ENCODE data around the gene PRR33. TPM values are rescaled to one million over a fixed set of nuclear protein-coding genes. Genes with fewer than 3 reads are reported as not detected.

PRR33 gene
- total RNA-seq, 1 experiment from 2014 or later = not detected

DNA sequence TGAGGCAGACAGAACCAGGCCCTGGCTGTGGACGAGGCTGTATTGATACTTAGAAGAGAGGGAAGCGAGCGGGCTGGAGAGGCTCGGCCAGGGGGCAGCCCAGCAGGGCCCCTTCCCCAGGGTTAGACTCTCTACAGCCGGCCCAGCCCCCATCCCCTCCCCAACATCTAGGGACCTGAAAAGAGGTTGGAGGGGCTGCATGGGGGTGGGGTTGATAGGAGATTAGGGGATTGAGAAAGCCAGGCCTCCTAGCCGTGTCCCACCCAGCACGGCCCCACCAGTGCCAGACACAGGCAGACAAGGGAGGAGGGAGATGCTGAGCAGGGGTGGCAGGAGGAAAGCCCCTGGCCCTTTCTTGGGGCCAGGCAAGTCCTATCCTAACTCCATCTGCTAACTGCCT lies 33.1 kb downstream of the PRR33 start:
- POLR2A ChIA-PET = no interaction called here
- H3K27ac ChIP-seq (ENCODE audit: low read length) = no peak overlapping the region
- in situ Hi-C loops (cut with HindIII; ENCODE audit: low pct_unique_long_range_greater_than_20kb, low sequenced_read_pairs) (no loop called here), intact Hi-C loops (cut with micrococcal nuclease; ENCODE audit: unreplicated experiment) (no loop called here)
- H3K36me3 ChIP-seq (ENCODE audit: control insufficient read depth, insufficient read depth, low read length) = no peaks in the 10 kb centered on the region
- DNase-seq (ENCODE audit: low read depth, low spot score) (no peak), ATAC-seq (no peak)
- CTCF ChIA-PET = no interaction called here
- TF ChIP-seq, protein P1, sequence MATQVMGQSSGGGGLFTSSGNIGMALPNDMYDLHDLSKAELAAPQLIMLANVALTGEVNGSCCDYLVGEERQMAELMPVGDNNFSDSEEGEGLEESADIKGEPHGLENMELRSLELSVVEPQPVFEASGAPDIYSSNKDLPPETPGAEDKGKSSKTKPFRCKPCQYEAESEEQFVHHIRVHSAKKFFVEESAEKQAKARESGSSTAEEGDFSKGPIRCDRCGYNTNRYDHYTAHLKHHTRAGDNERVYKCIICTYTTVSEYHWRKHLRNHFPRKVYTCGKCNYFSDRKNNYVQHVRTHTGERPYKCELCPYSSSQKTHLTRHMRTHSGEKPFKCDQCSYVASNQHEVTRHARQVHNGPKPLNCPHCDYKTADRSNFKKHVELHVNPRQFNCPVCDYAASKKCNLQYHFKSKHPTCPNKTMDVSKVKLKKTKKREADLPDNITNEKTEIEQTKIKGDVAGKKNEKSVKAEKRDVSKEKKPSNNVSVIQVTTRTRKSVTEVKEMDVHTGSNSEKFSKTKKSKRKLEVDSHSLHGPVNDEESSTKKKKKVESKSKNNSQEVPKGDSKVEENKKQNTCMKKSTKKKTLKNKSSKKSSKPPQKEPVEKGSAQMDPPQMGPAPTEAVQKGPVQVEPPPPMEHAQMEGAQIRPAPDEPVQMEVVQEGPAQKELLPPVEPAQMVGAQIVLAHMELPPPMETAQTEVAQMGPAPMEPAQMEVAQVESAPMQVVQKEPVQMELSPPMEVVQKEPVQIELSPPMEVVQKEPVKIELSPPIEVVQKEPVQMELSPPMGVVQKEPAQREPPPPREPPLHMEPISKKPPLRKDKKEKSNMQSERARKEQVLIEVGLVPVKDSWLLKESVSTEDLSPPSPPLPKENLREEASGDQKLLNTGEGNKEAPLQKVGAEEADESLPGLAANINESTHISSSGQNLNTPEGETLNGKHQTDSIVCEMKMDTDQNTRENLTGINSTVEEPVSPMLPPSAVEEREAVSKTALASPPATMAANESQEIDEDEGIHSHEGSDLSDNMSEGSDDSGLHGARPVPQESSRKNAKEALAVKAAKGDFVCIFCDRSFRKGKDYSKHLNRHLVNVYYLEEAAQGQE (IDR thresholded peaks at IDR 0.05; ENCODE audit: insufficient read depth in 1 of 2, low read depth in 2 of 2, low read length in 1 of 2) = no peak
- TF ChIP-seq, protein P2, sequence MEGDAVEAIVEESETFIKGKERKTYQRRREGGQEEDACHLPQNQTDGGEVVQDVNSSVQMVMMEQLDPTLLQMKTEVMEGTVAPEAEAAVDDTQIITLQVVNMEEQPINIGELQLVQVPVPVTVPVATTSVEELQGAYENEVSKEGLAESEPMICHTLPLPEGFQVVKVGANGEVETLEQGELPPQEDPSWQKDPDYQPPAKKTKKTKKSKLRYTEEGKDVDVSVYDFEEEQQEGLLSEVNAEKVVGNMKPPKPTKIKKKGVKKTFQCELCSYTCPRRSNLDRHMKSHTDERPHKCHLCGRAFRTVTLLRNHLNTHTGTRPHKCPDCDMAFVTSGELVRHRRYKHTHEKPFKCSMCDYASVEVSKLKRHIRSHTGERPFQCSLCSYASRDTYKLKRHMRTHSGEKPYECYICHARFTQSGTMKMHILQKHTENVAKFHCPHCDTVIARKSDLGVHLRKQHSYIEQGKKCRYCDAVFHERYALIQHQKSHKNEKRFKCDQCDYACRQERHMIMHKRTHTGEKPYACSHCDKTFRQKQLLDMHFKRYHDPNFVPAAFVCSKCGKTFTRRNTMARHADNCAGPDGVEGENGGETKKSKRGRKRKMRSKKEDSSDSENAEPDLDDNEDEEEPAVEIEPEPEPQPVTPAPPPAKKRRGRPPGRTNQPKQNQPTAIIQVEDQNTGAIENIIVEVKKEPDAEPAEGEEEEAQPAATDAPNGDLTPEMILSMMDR (IDR thresholded peaks at IDR 0.05) = no peak
- TF ChIP-seq POLR2AphosphoS5 (IDR thresholded peaks at IDR 0.05; ENCODE audit: low read depth, low read length) (no peak), TCF7L2 (IDR thresholded peaks at IDR 0.05; ENCODE audit: low read depth, low read length) (no peak), SIN3A (IDR thresholded peaks at IDR 0.05; ENCODE audit: borderline replicate concordance, insufficient read depth, low read depth, low read length) (no peak)
- H3K9me3 ChIP-seq (ENCODE audit: control insufficient read depth, insufficient read depth, low read depth, low read length) = no peaks in the 10 kb centered on the region
- no TSS peak for BruUV-seq (replicated peaks)
- peaks cover 10% of the 10 kb centered on the region for H3K4me1 ChIP-seq (ENCODE audit: control insufficient read depth, insufficient read depth, low read length)
- no peaks in the 10 kb centered on the region; the same call in 1 of the 2 replicates for H3K27me3 ChIP-seq (ENCODE audit: control insufficient read depth, insufficient read depth, low read length)
- H3K4me3 ChIP-seq (ENCODE audit: low read depth in 2 of 2, low read length in 2 of 2) = no peak overlapping the region

GRCh38 chr11:1858154-1858553 lies 33.5 kb downstream of the PRR33 start:
- no peaks in the 10 kb centered on the region for H3K9me3 ChIP-seq (ENCODE audit: control insufficient read depth, insufficient read depth, low read depth, low read length)
- peaks cover 6% of the 10 kb centered on the region for H3K4me1 ChIP-seq (ENCODE audit: control insufficient read depth, insufficient read depth, low read length)
- intact Hi-C loops (cut with micrococcal nuclease; ENCODE audit: unreplicated experiment) = no loop called here
- BruUV-seq (replicated peaks) = no TSS peak
- CTCF ChIA-PET = no interaction called here
- no peak overlapping the region for H3K4me3 ChIP-seq (ENCODE audit: low read depth in 2 of 2, low read length in 2 of 2)
- POLR2A ChIA-PET = no interaction called here
- H3K27me3 ChIP-seq (ENCODE audit: control insufficient read depth, insufficient read depth, low read length) = no peaks in the 10 kb centered on the region; the same call in 1 of the 2 replicates
- H3K27ac ChIP-seq (ENCODE audit: low read length) = no peak overlapping the region
- in situ Hi-C loops (cut with HindIII; ENCODE audit: low pct_unique_long_range_greater_than_20kb, low sequenced_read_pairs) = no loop called here
- ATAC-seq = no peak
- no peak for DNase-seq (ENCODE audit: low read depth, low spot score)
- H3K36me3 ChIP-seq (ENCODE audit: control insufficient read depth, insufficient read depth, low read length) = no peaks in the 10 kb centered on the region
- no peak for TF ChIP-seq SIN3A (IDR thresholded peaks at IDR 0.05; ENCODE audit: borderline replicate concordance, insufficient read depth, low read depth, low read length)
- TF ChIP-seq, protein P1 (IDR thresholded peaks at IDR 0.05; ENCODE audit: insufficient read depth in 1 of 2, low read depth in 2 of 2, low read length in 1 of 2) = no peak

Measured in Panc1 (cell line).